OCI-LY3 (cell line): ENCODE data around the gene SSUH2.

Experiments
- H2AFZ ChIP-seq: fragments of 200-600, 300-600 bp; shearing (Covaris generic); 2 replicates; pipeline ENCODE4 v1.6.0; 2014; ENCODE audit warnings: antibody characterized with exemption, low read depth, low read length
- H3K27ac ChIP-seq: fragments of 200-600, 300-600 bp; sonication (generic); 2 replicates; pipeline ENCODE4 v1.5.1; 2014; ENCODE audit warnings: mild to moderate bottlenecking, low read length, moderate library complexity, mixed read lengths
- H3K27me3 ChIP-seq: fragments of 200-600, 300-600 bp; sonication (generic); 2 replicates; pipeline ENCODE4 v1.6.1; 2014; ENCODE audit warnings: low read depth, low read length, mixed read lengths
- H3K36me3 ChIP-seq: fragments of 200-600, 300-600 bp; sonication (generic); replicated peaks from 2 replicates; pipeline ENCODE3; 2014; ENCODE audit warnings: low read depth, low read length, mixed read lengths
- H3K4me1 ChIP-seq: fragments of 300-600, 200-600 bp; sonication (generic); 2 replicates; pipeline ENCODE4 v1.6.1; 2014; ENCODE audit warnings: low read length, mixed read lengths
- H3K4me2 ChIP-seq: fragments of 200-600, 300-600 bp; sonication (generic); 2 replicates; pipeline ENCODE4 v1.6.1; 2014; ENCODE audit warnings: low read length, mixed read lengths
- H3K4me3 ChIP-seq: fragments of 300-600, 200-600 bp; sonication (generic); 2 replicates; pipeline ENCODE4 v1.5.1; 2014; ENCODE audit warnings: antibody characterized with exemption, mild to moderate bottlenecking, low read length, moderate library complexity
- H3K79me2 ChIP-seq: fragments of 300-600, 200-600 bp; shearing (Covaris generic); 2 replicates; pipeline ENCODE4 v1.6.1; 2014; ENCODE audit warnings: mild to moderate bottlenecking, low read length, mixed read lengths
- H3K9ac ChIP-seq: fragments of 300-600, 200-600 bp; shearing (Covaris generic); 2 replicates; pipeline ENCODE4 v1.6.0; 2014; ENCODE audit warnings: mild to moderate bottlenecking, low read length, moderate library complexity
- H3K9me3 ChIP-seq: fragments of 200-600, 300-600 bp; shearing (Covaris generic); 2 replicates; pipeline ENCODE4 v1.6.1; 2014; ENCODE audit warnings: low read length, mixed read lengths; ENCODE audit not compliant: insufficient read depth
- H4K20me1 ChIP-seq: fragments of 200-600, 300-600 bp; sonication (generic); 2 replicates; pipeline ENCODE4 v1.6.1; 2016; ENCODE audit warnings: low read length, mixed read lengths; ENCODE audit not compliant: insufficient read depth
- EZH2phosphoT487 ChIP-seq: fragments of 200-600 bp; shearing (Covaris generic); IDR thresholded peaks from 2 replicates; pipeline ENCODE4 v1.6.1; 2018; ENCODE audit warnings: antibody characterized with exemption, mixed run types, low read depth
- TF ChIP-seq, protein P1 (sequence below): fragments of 200-600, 300-600 bp; sonication (generic); IDR thresholded peaks from 2 replicates; pipeline ENCODE4 v1.5.1; 2014; ENCODE audit warnings: antibody characterized with exemption, low read length, low read depth

The SSUH2 gene

GRCh38 chr3:8600457-8600856, 44.1 kb downstream of the SSUH2 start:
- H3K4me3 ChIP-seq = no peak overlapping the region
- no peaks in the 10 kb centered on the region for H3K4me1 ChIP-seq
- no peak for TF ChIP-seq EZH2phosphoT487
- TF ChIP-seq, protein P1, sequence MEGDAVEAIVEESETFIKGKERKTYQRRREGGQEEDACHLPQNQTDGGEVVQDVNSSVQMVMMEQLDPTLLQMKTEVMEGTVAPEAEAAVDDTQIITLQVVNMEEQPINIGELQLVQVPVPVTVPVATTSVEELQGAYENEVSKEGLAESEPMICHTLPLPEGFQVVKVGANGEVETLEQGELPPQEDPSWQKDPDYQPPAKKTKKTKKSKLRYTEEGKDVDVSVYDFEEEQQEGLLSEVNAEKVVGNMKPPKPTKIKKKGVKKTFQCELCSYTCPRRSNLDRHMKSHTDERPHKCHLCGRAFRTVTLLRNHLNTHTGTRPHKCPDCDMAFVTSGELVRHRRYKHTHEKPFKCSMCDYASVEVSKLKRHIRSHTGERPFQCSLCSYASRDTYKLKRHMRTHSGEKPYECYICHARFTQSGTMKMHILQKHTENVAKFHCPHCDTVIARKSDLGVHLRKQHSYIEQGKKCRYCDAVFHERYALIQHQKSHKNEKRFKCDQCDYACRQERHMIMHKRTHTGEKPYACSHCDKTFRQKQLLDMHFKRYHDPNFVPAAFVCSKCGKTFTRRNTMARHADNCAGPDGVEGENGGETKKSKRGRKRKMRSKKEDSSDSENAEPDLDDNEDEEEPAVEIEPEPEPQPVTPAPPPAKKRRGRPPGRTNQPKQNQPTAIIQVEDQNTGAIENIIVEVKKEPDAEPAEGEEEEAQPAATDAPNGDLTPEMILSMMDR = no peak
- no peak overlapping the region for H3K27ac ChIP-seq
- H3K27me3 ChIP-seq = no peaks in the 10 kb centered on the region
- no peak overlapping the region for H3K9ac ChIP-seq
- H2AFZ ChIP-seq = no peak overlapping the region
- H3K36me3 ChIP-seq = no peaks in the 10 kb centered on the region
- no peaks in the 10 kb centered on the region for H3K9me3 ChIP-seq
- H3K4me2 ChIP-seq = no peak overlapping the region
- no peaks in the 10 kb centered on the region for H3K79me2 ChIP-seq
- no peaks in the 10 kb centered on the region for H4K20me1 ChIP-seq

DNA sequence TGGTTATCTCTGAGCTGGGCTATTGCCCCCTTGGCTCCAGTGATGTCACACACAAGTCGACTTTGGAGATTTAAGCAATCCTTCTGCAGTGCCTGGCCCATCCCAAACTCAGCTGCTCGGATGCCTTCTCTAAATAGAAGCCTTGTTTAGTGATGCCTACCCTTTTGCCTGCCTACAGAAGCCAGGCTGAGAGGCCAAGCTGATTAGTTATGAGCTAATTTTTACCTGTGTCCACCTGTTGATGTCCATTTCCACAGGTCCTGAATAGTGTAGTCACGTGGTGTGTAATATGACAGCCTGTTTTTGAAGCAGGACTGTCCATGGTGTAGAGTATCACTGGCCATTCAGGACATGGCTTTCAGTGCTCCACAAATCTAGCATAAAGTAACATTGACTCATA, 45.5 kb downstream of the SSUH2 start:
- no peaks in the 10 kb centered on the region for H3K79me2 ChIP-seq
- H3K4me1 ChIP-seq = no peaks in the 10 kb centered on the region
- no peaks in the 10 kb centered on the region for H3K27me3 ChIP-seq
- H4K20me1 ChIP-seq = no peaks in the 10 kb centered on the region
- no peak overlapping the region for H3K4me3 ChIP-seq
- no peak overlapping the region for H3K27ac ChIP-seq
- TF ChIP-seq EZH2phosphoT487 = no peak
- TF ChIP-seq, protein P1 = no peak
- no peak overlapping the region for H3K4me2 ChIP-seq
- H3K9ac ChIP-seq = no peak overlapping the region
- no peak overlapping the region for H2AFZ ChIP-seq
- no peaks in the 10 kb centered on the region for H3K36me3 ChIP-seq
- H3K9me3 ChIP-seq = no peaks in the 10 kb centered on the region

- no peak overlapping the region for H3K4me2 ChIP-seq
- H2AFZ ChIP-seq = no peak overlapping the region
- no peak overlapping the region for H3K9ac ChIP-seq
- H3K79me2 ChIP-seq = no peaks in the 10 kb centered on the region
- no peak overlapping the region for H3K27ac ChIP-seq
- H3K36me3 ChIP-seq = no peaks in the 10 kb centered on the region
- no peak overlapping the region for H3K4me3 ChIP-seq
- TF ChIP-seq, protein P1 = no peak
- no peak for TF ChIP-seq EZH2phosphoT487
- no peaks in the 10 kb centered on the region for H3K9me3 ChIP-seq
- no peaks in the 10 kb centered on the region for H3K4me1 ChIP-seq
- H4K20me1 ChIP-seq = no peaks in the 10 kb centered on the region
- no peaks in the 10 kb centered on the region for H3K27me3 ChIP-seq
These were observed 47.3 kb downstream of the SSUH2 start for GRCh38 chr3:8597219-8597853.

GRCh38 chr3:8596321-8597218, 48.0 kb downstream of the SSUH2 start:
- Histone ChIP-seq H3K4me3 (no peak overlapping the region), H3K4me2 (no peak overlapping the region), H3K27me3 (no peaks in the 10 kb centered on the region), H3K79me2 (no peaks in the 10 kb centered on the region), H3K4me1 (no peaks in the 10 kb centered on the region), H3K27ac (no peak overlapping the region), H2AFZ (no peak overlapping the region), H4K20me1 (no peaks in the 10 kb centered on the region), H3K9ac (no peak overlapping the region), H3K36me3 (no peaks in the 10 kb centered on the region), H3K9me3 (no peaks in the 10 kb centered on the region)
- TF ChIP-seq, protein P1 = no peak
